Neural cell (in vitro differentiated cells): ENCODE data around the gene KIF1B. TPM values are rescaled to one million over a fixed set of nuclear protein-coding genes. Genes with fewer than 3 reads are reported as not detected.

ENCODE experiments used
- H2AFZ ChIP-seq: fragments of 200-600, 300-800 bp; sonication (generic), shearing (Covaris generic); 2 replicates; pipeline ENCODE4 v1.6.0; 2014; ENCODE audit warnings: low read depth, mild to moderate bottlenecking, antibody characterized with exemption, low read length, moderate library complexity
- H3F3A ChIP-seq: fragments of 200-600 bp; shearing (Covaris generic); 2 replicates; pipeline ENCODE4 v1.6.1; 2016; ENCODE audit warnings: mild to moderate bottlenecking, moderate library complexity, mixed read lengths, antibody characterized with exemption, low read length; ENCODE audit not compliant: insufficient read depth, poor library complexity, severe bottlenecking
- H3K27ac ChIP-seq: fragments of 200-600, 300-800 bp; sonication (generic), shearing (Covaris generic); 2 replicates; pipeline ENCODE4 v1.5.1; 2014; ENCODE audit warnings: mild to moderate bottlenecking, low read length, moderate library complexity
- H3K27me3 ChIP-seq: fragments of 300-800, 200-600 bp; sonication (generic), shearing (Covaris generic); 2 replicates; pipeline ENCODE4 v1.6.0; 2014; ENCODE audit warnings: mild to moderate bottlenecking, low read depth, low read length, moderate library complexity; ENCODE audit not compliant: insufficient read depth
- H3K36me3 ChIP-seq: fragments of 300-800, 200-600 bp; sonication (generic), shearing (Covaris generic); 2 replicates; pipeline ENCODE4 v1.5.1; 2014; ENCODE audit warnings: mild to moderate bottlenecking, antibody characterized with exemption, low read length, moderate library complexity; ENCODE audit not compliant: insufficient read depth
- H3K4me2 ChIP-seq: fragments of 300-800, 200-600 bp; sonication (generic), shearing (Covaris generic); 2 replicates; pipeline ENCODE4 v1.6.0; 2014; ENCODE audit warnings: mild to moderate bottlenecking, low read length
- H3K4me3 ChIP-seq: fragments of 300-800, 200-600 bp; sonication (generic), shearing (Covaris generic); 2 replicates; pipeline ENCODE4 v1.5.1; 2014; ENCODE audit warnings: mild to moderate bottlenecking, low read length, moderate library complexity
- H3K79me2 ChIP-seq: fragments of 200-600 bp; shearing (Covaris generic); replicated peaks from 2 replicates; pipeline ENCODE4 v1.6.0; 2014; ENCODE audit warnings: mild to moderate bottlenecking, low read length, moderate library complexity; ENCODE audit not compliant: insufficient read depth
- H3K9ac ChIP-seq: fragments of 300-800, 200-600 bp; sonication (generic), shearing (Covaris generic); 2 replicates; pipeline ENCODE4 v1.6.1; 2016; ENCODE audit warnings: mild to moderate bottlenecking, low read length, mixed read lengths
- H3K9me2 ChIP-seq: fragments of 200-600 bp; shearing (Covaris generic); 2 replicates; pipeline ENCODE4 v1.6.1; 2016; ENCODE audit warnings: mild to moderate bottlenecking, low read length, mixed read lengths; ENCODE audit not compliant: insufficient read depth
- H3K9me3 ChIP-seq: fragments of 200-600, 300-800 bp; sonication (generic), shearing (Covaris generic); 2 replicates; pipeline ENCODE4 v1.6.1; 2016; ENCODE audit warnings: mild to moderate bottlenecking, mixed run types, low read length, moderate library complexity, mixed read lengths
- H4K20me1 ChIP-seq: fragments of 200-600 bp; shearing (Covaris generic); 2 replicates; pipeline ENCODE4 v1.6.1; 2016; ENCODE audit warnings: mild to moderate bottlenecking, mixed run types; ENCODE audit not compliant: insufficient read depth
- EP300 ChIP-seq: fragments of 450-650 bp; conservative IDR thresholded peaks from 2 replicates; pipeline ENCODE4 v1.6.1; 2014; ENCODE audit warnings: antibody characterized with exemption, mild to moderate bottlenecking, moderate library complexity; ENCODE audit not compliant: poor library complexity, severe bottlenecking
- EZH2 ChIP-seq: fragments of 200-600, 300-800 bp; shearing (Covaris generic), sonication (generic); IDR thresholded peaks from 2 replicates; pipeline ENCODE4 v1.6.1; 2014; ENCODE audit warnings: antibody characterized with exemption, low read length, borderline replicate concordance, mild to moderate bottlenecking; ENCODE audit not compliant: insufficient read depth, poor library complexity, severe bottlenecking
- MXI1 ChIP-seq: fragments of 450-650 bp; conservative IDR thresholded peaks from 2 replicates; pipeline ENCODE4 v1.6.1; 2014; ENCODE audit warnings: antibody characterized with exemption, mild to moderate bottlenecking; ENCODE audit not compliant: poor library complexity, severe bottlenecking
- POLR2AphosphoS5 ChIP-seq: IDR thresholded peaks from 2 replicates; pipeline ENCODE4 v1.6.1; 2012
- SMC3 ChIP-seq: fragments of 450-650 bp; conservative IDR thresholded peaks from 2 replicates; pipeline ENCODE4 v1.6.1; 2014; ENCODE audit warnings: antibody characterized with exemption, mild to moderate bottlenecking, moderate library complexity; ENCODE audit not compliant: poor library complexity
- polyA plus RNA-seq: library from polyadenylated mRNA; depleted of rRNA; stranded (reverse); fragments of >200 nt; gene quantifications from 2 replicates; pipeline ENCODE4 v1.2.3, GENCODE V29; 2014
- TF ChIP-seq, protein P1 (sequence below): IDR thresholded peaks from 2 replicates; pipeline ENCODE4 v1.6.1; 2012; ENCODE audit warnings: borderline replicate concordance
- TF ChIP-seq, protein P2 (sequence below): fragments of 450-650 bp; IDR thresholded peaks from 2 replicates; pipeline ENCODE4 v1.5.1; 2014; ENCODE audit warnings: antibody characterized with exemption, mild to moderate bottlenecking, moderate library complexity; ENCODE audit not compliant: poor library complexity, severe bottlenecking

KIF1B gene
- polyA plus RNA-seq, 1 donor from 2014 or later = 76.4 TPM

DNA sequence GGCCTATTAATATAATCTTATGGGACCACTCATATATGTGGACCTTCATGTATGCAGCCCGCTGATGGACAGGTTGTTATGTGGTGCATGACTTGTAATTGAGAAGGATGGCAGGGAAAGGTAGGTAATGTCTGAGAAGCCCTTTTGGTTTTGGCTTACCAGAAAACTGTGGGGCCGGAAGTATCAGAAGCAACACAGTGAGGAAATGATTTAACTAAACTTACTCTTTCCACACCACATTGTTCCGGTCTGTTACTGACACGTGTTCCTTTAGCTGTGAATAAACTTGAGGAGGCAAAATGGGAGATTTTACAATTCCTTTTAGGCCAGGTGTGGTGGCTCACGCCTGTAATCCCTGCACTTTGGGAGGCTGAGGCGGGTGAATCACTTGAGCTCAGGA is 32.4 kb downstream of the KIF1B start:
- Histone ChIP-seq H3F3A (no peaks in the 10 kb centered on the region), H3K9me3 (no peaks in the 10 kb centered on the region), H3K27ac (no peak overlapping the region), H3K9me2 (no peaks in the 10 kb centered on the region), H2AFZ (no peak overlapping the region), H4K20me1 (peaks cover 21% of the 10 kb centered on the region), H3K36me3 (no peaks in the 10 kb centered on the region), H3K9ac (no peak overlapping the region), H3K79me2 (peaks cover 65% of the 10 kb centered on the region), H3K4me3 (no peak overlapping the region), H3K27me3 (no peaks in the 10 kb centered on the region), H3K4me2 (no peak overlapping the region)
- TF ChIP-seq, protein P1, sequence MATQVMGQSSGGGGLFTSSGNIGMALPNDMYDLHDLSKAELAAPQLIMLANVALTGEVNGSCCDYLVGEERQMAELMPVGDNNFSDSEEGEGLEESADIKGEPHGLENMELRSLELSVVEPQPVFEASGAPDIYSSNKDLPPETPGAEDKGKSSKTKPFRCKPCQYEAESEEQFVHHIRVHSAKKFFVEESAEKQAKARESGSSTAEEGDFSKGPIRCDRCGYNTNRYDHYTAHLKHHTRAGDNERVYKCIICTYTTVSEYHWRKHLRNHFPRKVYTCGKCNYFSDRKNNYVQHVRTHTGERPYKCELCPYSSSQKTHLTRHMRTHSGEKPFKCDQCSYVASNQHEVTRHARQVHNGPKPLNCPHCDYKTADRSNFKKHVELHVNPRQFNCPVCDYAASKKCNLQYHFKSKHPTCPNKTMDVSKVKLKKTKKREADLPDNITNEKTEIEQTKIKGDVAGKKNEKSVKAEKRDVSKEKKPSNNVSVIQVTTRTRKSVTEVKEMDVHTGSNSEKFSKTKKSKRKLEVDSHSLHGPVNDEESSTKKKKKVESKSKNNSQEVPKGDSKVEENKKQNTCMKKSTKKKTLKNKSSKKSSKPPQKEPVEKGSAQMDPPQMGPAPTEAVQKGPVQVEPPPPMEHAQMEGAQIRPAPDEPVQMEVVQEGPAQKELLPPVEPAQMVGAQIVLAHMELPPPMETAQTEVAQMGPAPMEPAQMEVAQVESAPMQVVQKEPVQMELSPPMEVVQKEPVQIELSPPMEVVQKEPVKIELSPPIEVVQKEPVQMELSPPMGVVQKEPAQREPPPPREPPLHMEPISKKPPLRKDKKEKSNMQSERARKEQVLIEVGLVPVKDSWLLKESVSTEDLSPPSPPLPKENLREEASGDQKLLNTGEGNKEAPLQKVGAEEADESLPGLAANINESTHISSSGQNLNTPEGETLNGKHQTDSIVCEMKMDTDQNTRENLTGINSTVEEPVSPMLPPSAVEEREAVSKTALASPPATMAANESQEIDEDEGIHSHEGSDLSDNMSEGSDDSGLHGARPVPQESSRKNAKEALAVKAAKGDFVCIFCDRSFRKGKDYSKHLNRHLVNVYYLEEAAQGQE = no peak
- TF ChIP-seq EP300 (no peak), POLR2AphosphoS5 (no peak), EZH2 (no peak), MXI1 (no peak)

DNA sequence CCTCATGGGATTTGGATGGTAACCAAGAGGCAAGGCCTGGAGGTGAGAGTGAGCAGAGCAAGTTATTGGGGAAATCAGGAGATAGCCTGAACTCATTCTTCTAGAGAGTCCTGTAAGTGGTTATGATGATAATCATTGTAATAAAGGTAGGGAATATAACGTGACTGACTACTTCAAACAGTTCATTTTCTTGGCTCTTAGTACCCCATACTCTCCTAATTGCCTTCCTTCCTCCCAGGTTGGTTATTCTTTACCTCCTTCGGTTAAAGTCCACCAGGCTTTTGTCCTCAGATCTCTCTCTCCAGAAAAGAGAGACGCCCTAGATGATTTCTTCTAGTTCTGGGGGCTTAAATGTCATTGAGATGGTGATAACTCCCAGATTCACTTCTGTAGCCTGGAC is 35.3 kb downstream of the KIF1B start:
- Histone ChIP-seq H4K20me1 (peaks cover 26% of the 10 kb centered on the region), H3K9me2 (no peaks in the 10 kb centered on the region), H3K27ac (no peak overlapping the region)

More for the DNA sequence above, 35.3 kb downstream of the KIF1B start:
- H3K4me3 ChIP-seq = no peak overlapping the region
- no peaks in the 10 kb centered on the region for H3K36me3 ChIP-seq
- no peak for TF ChIP-seq MXI1
- TF ChIP-seq SMC3 = no peak
- TF ChIP-seq, protein P2, sequence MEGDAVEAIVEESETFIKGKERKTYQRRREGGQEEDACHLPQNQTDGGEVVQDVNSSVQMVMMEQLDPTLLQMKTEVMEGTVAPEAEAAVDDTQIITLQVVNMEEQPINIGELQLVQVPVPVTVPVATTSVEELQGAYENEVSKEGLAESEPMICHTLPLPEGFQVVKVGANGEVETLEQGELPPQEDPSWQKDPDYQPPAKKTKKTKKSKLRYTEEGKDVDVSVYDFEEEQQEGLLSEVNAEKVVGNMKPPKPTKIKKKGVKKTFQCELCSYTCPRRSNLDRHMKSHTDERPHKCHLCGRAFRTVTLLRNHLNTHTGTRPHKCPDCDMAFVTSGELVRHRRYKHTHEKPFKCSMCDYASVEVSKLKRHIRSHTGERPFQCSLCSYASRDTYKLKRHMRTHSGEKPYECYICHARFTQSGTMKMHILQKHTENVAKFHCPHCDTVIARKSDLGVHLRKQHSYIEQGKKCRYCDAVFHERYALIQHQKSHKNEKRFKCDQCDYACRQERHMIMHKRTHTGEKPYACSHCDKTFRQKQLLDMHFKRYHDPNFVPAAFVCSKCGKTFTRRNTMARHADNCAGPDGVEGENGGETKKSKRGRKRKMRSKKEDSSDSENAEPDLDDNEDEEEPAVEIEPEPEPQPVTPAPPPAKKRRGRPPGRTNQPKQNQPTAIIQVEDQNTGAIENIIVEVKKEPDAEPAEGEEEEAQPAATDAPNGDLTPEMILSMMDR = no peak
- TF ChIP-seq EZH2 = no peak
- no peak for TF ChIP-seq EP300
- H3K27me3 ChIP-seq = no peaks in the 10 kb centered on the region
- no peaks in the 10 kb centered on the region for H3F3A ChIP-seq
- H3K9ac ChIP-seq = no peak overlapping the region
- H2AFZ ChIP-seq = no peak overlapping the region
- no peak overlapping the region for H3K4me2 ChIP-seq
- H3K9me3 ChIP-seq = no peaks in the 10 kb centered on the region
- H3K79me2 ChIP-seq = peaks cover 87% of the 10 kb centered on the region
